Raji (cell line): ENCODE data around the gene SMARCA4.

Experiments
- POLR2A ChIP-seq: IDR thresholded peaks from 2 replicates; pipeline ENCODE4 v1.6.1; 2011; ENCODE audit warnings: low read depth, low read length, control low read depth; ENCODE audit not compliant: insufficient read depth

SMARCA4 gene

DNA sequence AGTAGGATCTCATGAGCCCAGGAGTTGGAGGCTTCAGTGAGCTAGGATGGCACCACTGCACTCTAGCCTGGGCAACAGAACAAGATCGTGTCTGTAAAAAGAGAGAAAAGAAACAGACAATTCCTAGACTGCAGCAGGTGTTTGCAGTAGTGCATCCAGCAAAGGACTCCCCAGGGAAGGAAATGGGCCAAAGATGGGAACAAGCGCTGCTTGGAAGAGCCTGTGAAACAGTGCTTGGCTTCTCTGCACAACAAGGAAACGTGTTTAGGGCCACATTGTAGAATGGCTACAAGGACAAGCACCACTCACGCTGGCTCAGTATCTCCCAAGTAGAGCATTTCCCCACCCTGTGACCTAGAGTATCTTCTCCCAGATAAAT lies 93.0 kb downstream of the SMARCA4 start:
- TF ChIP-seq POLR2A = no peak

DNA sequence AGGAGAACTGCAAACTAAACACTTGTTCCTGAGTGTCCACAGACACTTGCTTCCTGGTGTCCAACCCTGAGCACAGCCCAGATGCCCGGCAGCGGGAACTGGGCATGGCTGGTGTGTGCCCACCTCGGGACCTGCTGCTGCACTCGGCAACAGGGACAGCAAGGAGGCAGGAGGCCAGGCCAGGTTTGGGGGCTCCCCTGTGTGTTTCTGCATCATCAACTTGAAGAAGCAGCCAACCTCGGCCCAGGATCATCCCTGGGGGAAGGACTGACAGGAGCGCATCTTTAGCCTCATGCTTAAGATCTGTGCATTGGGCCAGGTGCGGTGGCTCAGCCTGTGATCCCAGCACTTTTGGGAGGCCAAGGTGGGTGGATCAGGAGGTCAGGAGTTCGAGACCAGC lies 93.4 kb downstream of the SMARCA4 start:
- no peak for TF ChIP-seq POLR2A

DNA sequence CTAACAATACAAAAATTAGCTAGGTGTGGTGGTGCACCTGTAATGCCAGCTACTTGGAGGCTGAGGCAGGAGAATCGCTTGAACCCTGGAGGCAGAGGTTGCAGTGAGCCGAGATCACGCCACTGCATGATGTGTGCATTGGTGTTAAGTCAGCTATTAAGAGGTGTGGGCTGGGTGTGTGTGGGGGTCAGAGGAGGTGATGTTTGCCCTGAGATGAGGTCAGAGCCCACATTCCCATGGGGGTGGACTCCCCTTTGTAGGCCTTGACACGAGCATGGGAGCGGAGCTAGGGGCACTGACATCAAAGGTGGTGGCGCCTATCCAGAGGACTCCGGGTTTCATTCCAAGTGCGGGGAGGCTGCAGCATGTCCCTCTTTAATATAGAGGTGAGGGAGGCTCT lies 93.8 kb downstream of the SMARCA4 start:
- TF ChIP-seq POLR2A = no peak

DNA sequence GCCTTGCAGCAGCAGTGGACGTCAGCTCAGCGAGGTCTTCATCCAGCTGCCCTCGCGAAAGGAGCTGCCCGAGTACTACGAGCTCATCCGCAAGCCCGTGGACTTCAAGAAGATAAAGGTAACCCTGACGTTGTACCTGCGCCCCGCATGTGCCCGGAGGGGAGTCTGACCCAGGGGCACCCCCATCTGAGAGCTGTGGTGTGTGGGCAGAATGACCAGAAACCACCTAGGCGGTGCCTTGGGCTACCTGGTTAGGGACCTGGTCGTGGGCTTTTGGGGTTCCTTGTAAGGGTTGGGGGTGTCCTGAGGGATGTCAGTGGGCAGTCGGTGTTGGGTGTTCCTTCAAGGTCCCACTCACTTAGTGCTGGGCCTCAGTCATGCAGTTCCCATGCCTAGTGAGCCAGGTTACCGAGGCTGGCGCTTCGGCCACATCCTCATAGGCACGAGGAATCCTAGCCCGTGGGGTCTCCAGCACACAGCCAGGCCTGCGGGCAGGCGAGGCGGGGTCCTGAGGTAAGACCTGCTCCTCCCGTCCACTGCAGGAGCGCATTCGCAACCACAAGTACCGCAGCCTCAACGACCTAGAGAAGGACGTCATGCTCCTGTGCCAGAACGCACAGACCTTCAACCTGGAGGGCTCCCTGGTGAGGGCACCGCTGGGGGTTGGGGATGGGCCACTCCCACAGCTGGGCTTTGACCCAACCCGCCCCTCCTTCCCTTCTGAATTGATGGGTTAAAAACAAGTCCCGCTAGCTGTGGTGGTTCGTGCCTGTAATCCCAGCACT lies 97.6 kb downstream of the SMARCA4 start:
- TF ChIP-seq POLR2A = no peak

DNA sequence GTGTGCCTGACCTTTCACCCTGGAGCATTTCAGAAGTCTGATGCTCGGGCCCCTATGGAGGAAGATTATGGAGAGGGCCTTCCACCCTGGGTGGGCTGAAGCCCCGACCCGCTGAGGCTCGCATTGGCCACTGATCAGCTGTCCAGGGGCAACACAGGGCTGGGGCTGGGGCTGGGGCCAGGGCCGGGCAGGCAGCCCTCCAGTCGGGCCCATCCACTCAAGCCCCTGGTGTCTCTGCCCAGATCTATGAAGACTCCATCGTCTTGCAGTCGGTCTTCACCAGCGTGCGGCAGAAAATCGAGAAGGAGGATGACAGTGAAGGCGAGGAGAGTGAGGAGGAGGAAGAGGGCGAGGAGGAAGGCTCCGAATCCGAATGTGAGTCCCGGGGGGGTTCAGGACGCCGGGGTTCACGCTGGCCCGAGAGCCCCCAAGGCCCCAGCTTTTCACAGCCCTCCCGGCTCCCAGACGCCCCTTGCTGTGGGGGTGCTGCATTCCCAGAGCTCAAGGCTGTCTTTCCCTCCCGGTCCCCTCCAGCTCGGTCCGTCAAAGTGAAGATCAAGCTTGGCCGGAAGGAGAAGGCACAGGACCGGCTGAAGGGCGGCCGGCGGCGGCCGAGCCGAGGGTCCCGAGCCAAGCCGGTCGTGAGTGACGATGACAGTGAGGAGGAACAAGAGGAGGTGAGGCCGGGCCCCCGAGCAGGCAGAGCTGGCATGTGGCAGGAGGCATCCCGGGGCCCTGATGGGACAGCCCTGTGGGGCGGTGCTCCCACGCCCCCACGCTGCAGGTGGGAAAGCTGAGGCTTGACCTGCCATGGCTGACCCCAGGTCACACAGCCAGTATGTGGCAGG lies 98.9 kb downstream of the SMARCA4 start:
- TF ChIP-seq POLR2A = no peak

DNA sequence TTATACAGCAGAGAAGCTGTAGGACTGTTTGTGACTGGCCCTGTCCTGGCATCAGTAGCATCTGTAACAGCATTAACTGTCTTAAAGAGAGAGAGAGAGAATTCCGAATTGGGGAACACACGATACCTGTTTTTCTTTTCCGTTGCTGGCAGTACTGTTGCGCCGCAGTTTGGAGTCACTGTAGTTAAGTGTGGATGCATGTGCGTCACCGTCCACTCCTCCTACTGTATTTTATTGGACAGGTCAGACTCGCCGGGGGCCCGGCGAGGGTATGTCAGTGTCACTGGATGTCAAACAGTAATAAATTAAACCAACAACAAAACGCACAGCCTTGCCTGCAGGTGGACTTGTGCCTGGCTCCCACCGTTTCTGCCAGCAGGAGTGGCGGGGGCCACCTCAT lies 101.1 kb downstream of the SMARCA4 start:
- TF ChIP-seq POLR2A = no peak

DNA sequence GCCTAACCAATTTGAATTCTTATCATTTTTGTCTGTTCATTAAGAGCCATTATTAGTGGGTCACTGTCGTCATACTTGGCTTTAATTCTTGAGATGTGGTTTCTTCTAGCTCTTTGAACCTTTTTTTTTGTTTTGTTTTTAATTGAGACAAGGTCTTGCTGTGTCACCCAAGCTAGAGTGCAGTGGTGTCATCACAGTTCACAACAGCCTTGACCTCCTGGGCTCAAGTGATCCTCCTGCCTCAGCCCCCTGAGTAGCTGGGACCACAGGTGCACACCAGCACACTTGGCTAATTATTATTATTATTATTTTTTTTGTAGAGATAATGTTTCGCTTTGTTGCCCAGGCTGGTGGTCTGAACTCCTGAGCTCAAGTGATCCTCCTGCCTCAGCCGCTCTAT lies 102.6 kb downstream of the SMARCA4 start:
- TF ChIP-seq POLR2A = no peak

DNA sequence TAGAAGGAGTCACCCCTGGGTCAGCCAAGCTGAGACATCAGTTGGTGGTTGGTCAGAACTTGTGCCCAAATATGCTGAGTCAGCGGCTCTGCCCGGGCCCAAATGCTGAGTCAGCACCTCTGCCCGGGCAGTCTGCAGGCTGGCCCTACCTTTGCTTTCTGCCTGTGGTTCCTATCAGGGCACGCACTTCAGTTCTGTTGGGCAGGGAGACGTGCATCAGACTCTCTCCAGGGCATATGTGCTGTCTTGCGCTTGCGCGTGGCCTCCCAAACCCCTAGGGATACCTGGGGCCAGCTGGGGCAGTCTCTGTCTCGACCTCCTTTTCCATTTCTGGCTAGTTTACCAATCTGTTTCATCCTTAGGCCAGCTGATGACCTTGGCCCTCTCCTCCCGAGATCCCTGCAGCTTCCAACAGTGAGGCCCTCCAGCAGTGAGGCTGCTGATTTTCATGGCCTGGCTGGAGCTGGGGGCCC lies 104.0 kb downstream of the SMARCA4 start:
- TF ChIP-seq POLR2A = no peak

DNA sequence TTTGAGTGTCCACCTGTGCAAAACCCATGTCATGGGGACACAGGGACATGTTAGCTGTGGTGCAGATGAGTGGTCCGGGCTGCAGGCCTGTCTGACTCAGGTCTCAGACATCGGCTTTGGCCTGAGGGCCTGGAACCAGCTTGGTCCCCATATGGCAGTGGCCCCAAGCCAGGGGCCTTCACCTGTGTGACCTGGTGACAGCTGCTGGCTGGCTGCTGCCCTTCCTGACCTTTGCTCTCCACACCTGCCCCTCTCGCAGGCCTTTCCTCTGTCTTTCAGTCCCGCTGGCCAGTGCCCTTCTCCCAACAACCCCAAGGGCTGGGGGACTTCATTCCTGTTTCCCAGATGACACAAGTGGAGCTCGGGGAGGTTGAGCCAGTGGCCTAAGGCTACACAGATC lies 105.5 kb downstream of the SMARCA4 start:
- no peak for TF ChIP-seq POLR2A

DNA sequence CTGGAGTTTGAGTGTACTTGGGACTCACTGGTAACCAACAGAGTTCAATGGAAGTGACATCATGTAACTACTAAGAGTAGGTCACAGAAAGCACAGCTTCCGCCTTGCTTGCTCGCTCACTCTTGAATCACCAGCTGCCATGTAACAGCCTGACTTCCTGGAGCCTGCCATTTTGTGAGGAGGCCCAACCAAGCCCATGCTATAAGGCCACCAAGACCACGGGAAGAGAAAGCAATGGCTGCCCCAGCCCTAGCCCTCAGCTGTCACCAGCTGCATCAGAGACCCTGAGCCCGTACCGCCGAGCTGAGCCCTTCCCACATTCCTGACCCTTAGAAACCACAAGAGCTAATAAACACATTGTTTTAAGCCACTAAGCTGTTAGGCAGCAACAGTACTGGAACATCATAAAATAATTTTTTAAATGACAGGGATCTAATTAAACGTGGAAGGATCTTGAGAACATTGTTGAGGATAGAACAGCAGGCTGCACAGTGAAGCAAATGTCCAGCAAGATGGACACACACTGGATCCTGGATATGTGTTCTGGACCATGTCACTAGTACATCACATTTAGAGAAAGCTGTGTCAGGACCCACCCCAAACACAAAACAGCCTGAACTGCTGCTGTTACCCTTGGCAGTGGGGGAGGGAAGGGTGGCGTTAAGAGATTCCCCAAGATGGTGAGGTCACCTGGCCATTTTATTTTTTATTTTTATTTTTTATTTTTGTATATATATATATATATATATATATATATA lies 106.7 kb downstream of the SMARCA4 start:
- no peak for TF ChIP-seq POLR2A

DNA sequence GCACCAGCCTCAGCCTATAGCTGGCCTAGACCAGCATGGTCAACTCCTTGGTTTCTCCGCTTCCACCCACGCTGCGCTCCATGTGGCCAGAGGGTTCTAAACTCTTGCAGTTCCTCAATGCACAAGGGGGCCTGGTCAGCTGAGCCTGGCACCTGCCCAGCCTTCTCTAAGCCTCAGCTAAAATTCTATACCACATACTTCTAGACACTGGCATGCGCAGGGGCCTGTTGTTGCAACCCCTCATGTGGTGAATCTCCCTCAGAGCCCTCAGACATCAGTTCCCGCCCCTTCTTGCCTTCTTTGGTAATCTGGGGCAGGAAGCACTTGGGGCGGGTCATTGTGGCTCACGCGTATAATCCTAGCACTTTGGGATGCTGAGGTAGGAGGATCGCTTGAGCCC lies 108.7 kb downstream of the SMARCA4 start:
- no peak for TF ChIP-seq POLR2A

DNA sequence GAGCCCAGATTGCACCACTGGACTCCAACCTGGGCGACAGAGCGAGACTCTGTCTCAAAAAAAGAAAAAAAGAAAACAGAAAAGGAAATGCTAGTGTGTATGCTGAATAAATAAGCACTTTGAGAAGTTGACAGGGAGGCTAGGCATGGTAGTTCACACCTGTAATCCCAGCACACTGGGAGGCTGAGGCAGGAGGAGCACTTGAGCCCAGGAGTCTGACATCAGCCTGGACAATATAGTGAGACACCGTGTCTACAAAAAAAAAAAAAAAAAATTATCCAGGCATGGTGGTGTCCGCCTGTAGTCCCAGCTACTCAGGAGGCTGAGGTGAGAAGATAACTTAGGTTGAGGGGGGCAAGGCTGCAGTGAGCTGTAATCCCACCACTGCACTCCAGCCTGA lies 109.3 kb downstream of the SMARCA4 start:
- TF ChIP-seq POLR2A = no peak

DNA sequence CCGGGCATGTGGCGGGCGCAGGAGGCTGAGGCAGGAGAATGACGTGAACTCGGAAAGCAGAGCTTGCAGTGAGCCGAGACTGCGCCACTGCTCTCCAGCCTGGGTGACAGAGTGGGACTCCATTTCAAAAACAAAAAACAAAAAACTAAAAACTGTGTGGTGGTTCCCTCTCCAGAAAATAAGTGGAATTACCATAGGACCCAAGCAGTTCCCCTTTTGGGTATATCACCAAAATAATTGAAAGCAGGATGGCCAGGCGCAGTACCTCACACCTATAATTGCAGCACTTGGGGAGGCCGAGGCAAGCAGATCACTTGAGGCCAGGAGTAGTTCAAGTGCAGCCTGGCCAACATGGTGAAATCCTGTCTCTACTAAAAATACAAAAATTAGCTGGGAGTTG lies 112.7 kb downstream of the SMARCA4 start:
- no peak for TF ChIP-seq POLR2A

DNA sequence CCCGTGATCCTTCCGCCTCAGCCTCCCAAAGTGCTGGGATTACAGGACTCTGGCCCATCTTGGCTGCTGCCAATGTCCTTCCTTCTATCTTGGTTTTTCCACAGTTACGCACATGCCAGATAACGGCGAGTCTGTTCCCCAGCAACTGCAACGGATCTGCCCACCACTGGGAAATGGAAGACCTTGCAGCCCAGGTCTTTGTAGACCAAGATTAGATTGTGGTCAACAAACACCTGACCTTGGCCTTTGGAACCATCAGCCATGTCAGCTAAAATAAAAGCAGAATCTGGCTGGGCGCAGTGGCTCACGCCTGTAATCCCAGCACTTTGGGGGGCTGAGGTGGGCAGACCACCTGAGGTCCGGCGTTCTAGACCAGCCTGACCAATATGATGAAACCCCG lies 118.1 kb downstream of the SMARCA4 start:
- no peak for TF ChIP-seq POLR2A

DNA sequence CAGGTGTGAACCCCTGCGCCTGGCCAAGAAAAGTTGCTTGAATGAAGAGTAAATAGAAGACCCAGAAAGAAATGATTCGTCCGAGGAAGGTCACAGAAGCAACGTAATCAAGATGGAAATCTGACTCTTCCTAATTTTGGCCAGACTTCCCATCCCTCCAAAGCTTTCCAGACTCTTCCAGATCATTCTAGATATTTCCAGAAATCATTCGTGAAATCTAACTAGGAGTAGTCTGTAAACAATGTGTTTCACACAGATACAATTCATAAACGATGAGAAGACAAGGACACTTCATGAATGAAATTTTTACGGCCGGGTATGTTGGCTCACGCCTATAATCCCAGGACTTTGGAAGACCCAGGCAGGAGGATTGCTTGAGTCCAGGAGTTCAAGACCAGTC lies 119.2 kb downstream of the SMARCA4 start:
- TF ChIP-seq POLR2A = no peak
